ENCODE results near the gene HTR1D.

DNA sequence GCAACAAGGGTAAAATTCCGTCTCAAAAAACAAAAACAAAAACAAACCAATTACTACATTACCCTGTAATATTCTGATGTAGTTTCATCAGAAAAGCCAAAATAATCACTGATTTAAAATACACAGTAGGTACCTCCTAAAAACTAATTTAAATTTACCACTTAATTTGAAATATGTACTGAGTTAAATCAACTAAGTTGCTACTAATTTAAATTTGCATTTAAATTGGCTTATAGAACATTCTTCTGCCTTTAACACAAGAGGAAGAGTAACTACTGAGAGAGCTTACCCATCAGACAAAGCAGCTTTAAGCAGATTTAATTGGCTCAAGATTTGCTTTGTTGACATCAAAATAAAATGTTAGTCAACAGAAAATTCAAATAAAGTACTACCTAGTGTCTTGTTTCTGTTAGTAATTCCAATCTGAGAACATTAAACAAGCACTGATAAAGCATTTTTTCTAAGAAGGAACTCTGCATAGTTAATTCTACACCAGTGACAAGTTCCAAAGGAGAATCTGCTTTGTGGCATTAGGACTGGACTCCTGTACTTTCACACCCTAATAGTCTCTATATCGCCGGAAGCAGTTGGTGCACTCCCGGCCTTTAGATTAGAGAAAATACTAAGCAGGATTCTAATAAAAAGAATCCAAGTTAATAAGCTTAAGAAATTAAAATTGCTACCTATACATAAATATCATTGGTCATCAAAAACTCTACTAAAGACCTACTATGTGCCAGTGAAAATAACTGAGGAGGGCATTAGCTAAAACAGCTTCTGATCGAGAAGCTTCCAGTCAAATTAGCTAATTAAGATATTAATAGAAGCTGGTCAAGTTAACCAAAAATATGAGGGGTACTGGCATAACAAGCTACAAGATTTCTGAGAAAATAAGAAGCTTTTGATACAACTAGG, 57.1 kb downstream of the HTR1D start:
- TF ChIP-seq, protein P1, sequence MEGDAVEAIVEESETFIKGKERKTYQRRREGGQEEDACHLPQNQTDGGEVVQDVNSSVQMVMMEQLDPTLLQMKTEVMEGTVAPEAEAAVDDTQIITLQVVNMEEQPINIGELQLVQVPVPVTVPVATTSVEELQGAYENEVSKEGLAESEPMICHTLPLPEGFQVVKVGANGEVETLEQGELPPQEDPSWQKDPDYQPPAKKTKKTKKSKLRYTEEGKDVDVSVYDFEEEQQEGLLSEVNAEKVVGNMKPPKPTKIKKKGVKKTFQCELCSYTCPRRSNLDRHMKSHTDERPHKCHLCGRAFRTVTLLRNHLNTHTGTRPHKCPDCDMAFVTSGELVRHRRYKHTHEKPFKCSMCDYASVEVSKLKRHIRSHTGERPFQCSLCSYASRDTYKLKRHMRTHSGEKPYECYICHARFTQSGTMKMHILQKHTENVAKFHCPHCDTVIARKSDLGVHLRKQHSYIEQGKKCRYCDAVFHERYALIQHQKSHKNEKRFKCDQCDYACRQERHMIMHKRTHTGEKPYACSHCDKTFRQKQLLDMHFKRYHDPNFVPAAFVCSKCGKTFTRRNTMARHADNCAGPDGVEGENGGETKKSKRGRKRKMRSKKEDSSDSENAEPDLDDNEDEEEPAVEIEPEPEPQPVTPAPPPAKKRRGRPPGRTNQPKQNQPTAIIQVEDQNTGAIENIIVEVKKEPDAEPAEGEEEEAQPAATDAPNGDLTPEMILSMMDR (IDR thresholded peaks at IDR 0.05; ENCODE audit: low read depth, low read length, missing input control), result no peak
- TF ChIP-seq TAF1 (conservative IDR thresholded peaks at IDR 0.05), result no peak
- peak; percentile 17 for TF ChIP-seq NR2F2 (IDR thresholded peaks at IDR 0.05)
- TF ChIP-seq RXRA (IDR thresholded peaks at IDR 0.05), result peak; percentile 9 to 10
- TF ChIP-seq EGR1 (IDR thresholded peaks at IDR 0.05; ENCODE audit: low read depth in 2 of 2), result no peak
- TF ChIP-seq FOXA1 (IDR thresholded peaks at IDR 0.05), result no peak
- TF ChIP-seq GABPA (IDR thresholded peaks at IDR 0.05 in 1 of 2, conservative IDR thresholded peaks at IDR 0.05 in 1 of 2), result peak in 1 of 2 donors; percentile 27
- TF ChIP-seq RAD21 (IDR thresholded peaks at IDR 0.05), result no peak
